ENCODE results near the gene FOXO1.

- TF ChIP-seq POLR2AphosphoS5 (IDR thresholded peaks at IDR 0.05) (no peak), CTCF (IDR thresholded peaks at IDR 0.05) (no peak), POLR2A (IDR thresholded peaks at IDR 0.05) (no peak)
Observed at GRCh38 chr13:40520916-40521315, 145.5 kb downstream of the FOXO1 start.

All from sigmoid colon (tissue), 4 donors.